HG03342 (cell line): ENCODE measurements around the gene HOXB7.

Experiments
- ATAC-seq: cut with Tn5 transposase; IDR thresholded peaks from one replicate; pipeline ENCODE4 v1.9.1; 2021; ENCODE audit warnings: mild to moderate bottlenecking, moderate library complexity; ENCODE audit not compliant: unreplicated experiment

The HOXB7 gene

GRCh38 chr17:48610282-48611211 lies at the start of gene HOXB7:
TSS of gene HOXB7 (minus strand) at chr17:48611017. CDS start at chr17:48610918, 99 bp downstream.
- ATAC-seq: no peak

GRCh38 chr17:48655913-48656312 lies 45.1 kb upstream of the HOXB7 start:
- ATAC-seq: no peak

GRCh38 chr17:48649741-48650140 lies 38.9 kb upstream of the HOXB7 start:
- no peak for ATAC-seq

DNA sequence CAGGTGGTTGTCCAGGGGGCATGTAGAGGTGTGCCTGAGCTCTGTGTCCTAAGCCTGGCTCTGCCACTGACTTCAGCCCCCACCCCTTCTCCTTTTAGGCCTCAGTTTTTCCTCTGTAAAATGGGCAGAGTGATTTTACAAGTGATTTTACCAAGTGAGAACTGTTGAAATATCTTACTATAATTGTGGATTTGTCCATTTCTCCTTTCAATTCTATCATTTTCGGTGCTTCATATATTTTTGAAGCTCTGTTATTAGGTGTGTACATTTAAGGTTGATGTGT lies 37.1 kb upstream of the HOXB7 start:
- ATAC-seq: no peak

- ATAC-seq: no peak
Measured at GRCh38 chr17:48647103-48647962, 36.5 kb upstream of the HOXB7 start.

GRCh38 chr17:48646183-48647102 lies 35.6 kb upstream of the HOXB7 start:
- ATAC-seq: no peak

GRCh38 chr17:48645639-48646182 lies 34.9 kb upstream of the HOXB7 start:
- no peak for ATAC-seq

GRCh38 chr17:48644910-48645557 lies 34.2 kb upstream of the HOXB7 start:
- no peak for ATAC-seq

- no peak for ATAC-seq
Measured at GRCh38 chr17:48644159-48644558, 33.3 kb upstream of the HOXB7 start.

GRCh38 chr17:48643697-48644012 lies 32.8 kb upstream of the HOXB7 start:
- ATAC-seq: no peak

GRCh38 chr17:48642843-48643696 lies 32.3 kb upstream of the HOXB7 start:
- ATAC-seq: no peak

DNA sequence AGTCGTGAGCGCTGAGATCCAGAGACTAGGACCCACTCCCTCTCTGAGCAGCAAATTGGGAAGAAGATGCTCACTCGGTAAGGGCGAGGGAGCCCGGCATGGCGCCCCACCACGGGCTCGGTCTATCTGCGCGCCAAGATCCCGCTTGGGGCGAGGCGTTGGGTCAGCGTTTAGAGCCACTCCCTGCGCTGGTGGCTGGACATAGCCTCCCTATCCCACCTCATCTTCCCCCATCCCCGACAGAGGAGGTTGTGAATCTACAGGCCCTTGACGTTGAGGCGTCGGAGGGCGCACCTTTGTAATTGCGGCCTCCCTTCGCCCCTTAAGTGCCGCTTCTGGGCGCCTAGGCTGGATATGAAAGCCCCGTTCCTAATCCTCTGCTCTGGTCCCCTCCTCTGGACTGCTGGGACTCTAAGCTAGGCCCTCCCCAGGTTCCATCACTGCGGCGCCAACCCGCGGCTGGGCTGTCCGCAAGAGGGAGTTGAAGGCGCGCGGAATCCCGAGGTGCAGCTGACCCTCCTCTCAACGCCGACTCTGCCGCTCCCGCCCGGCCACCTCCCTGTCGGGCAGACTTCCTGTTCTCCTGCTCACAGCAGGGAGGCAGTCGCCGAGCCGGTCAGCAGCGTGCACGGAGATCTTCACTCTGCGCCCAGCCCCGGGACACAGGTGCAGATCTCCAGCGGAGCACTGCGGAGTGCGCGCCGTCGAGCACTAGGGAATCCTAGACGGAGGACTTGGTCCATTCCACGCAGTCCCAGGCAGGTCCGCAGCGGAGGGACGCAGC lies 31.4 kb upstream of the HOXB7 start:
- no peak for ATAC-seq

GRCh38 chr17:48641541-48642058 lies 30.8 kb upstream of the HOXB7 start:
- no peak for ATAC-seq

GRCh38 chr17:48640858-48641180 lies 30.0 kb upstream of the HOXB7 start:
- ATAC-seq: no peak

- no peak for ATAC-seq
Measured at GRCh38 chr17:48639982-48640857, 29.4 kb upstream of the HOXB7 start.

DNA sequence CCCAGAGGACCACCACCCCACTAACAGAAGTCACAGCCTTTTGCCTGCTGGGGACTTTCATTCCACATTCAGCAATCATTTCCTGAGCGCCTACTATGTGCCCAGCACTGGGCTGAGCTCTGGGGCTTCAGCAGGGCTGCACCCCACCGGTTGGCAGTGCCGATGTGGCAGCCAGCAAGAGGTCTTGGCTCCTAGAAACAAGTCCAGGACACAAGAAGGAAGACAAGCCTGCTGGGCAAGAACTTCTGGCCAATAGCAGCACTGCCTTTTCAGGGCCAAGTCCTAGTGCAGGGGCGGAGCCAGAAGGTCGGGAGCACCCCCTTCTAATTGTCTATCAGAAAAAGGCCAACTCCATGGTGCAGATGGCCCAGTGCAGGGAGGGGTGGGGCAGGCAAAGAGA lies 28.3 kb upstream of the HOXB7 start:
- no peak for ATAC-seq
